Psoas muscle (tissue), 8 donors: ENCODE results near the gene TOLLIP. TPM values are rescaled to one million over a fixed set of nuclear protein-coding genes. Genes with fewer than 3 reads are reported as not detected.

ENCODE experiments used
- ATAC-seq, 4 donors: fragments of 200-7000 bp; cut with Tn5 transposase; one replicate each; pipeline ENCODE4 v1.9.1; 2020; ENCODE audit warnings: moderate library complexity in 3 of 4, mild to moderate bottlenecking in 2 of 4
- DNase-seq, 2 donors: peaks; one replicate each; pipeline ENCODE4 v3.0.0-alpha.2; 2020
- H3K27ac ChIP-seq: fragments of 200-600 bp; one replicate; pipeline ENCODE4 v1.8.0; 2022
- H3K27me3 ChIP-seq, 3 donors: fragments of 200-600 bp in 1 of 3; one replicate each; pipeline versions ENCODE4 v1.6.1 to v1.8.0; 2013 to 2022; ENCODE audit warnings: low read length in 2 of 3, mild to moderate bottlenecking in 2 of 3, moderate library complexity in 1 of 3; ENCODE audit not compliant: insufficient read depth in 3 of 3
- H3K36me3 ChIP-seq, 2 donors: fragments of 200-600 bp in 1 of 2; one replicate each; pipeline versions ENCODE4 v1.6.1 to v1.8.0; 2013 to 2022; ENCODE audit warnings: low read depth in 1 of 2, mild to moderate bottlenecking in 1 of 2, moderate library complexity in 1 of 2; ENCODE audit not compliant: insufficient read depth in 1 of 2
- H3K4me1 ChIP-seq: fragments of 200-600 bp; one replicate; pipeline ENCODE4 v1.8.0; 2022
- H3K4me3 ChIP-seq: fragments of 200-600 bp; one replicate; pipeline ENCODE4 v1.8.0; 2022; ENCODE audit warnings: mild to moderate bottlenecking
- H3K9me3 ChIP-seq: fragments of 200-600 bp; one replicate; pipeline ENCODE4 v1.8.0; 2022
- CTCF ChIP-seq: fragments of 200-600 bp; IDR thresholded peaks from one replicate; pipeline ENCODE4 v1.8.0; 2022; ENCODE audit warnings: antibody characterized with exemption
- WGBS, 3 donors: extraction: QIAGEN DNeasy Blood & Tissue Kit; methylation state at CpG; one replicate each; pipeline versions ENCODE4 v1.1.6 to v1.1.7; 2013; 5-methylcytosine and 5-hydroxymethylcytosine counted together
- intact Hi-C, 2 donors: fragments of 100-400 bp; cut with DNase I; formaldehyde crosslinking; loops; one replicate each; pipeline versions ENCODE4 v1.11.0 to v1.14.2; 2022
- polyA plus RNA-seq, 3 donors: library from polyadenylated mRNA; stranded (reverse); fragments of 200-250 nt; gene quantifications; one replicate each; pipeline ENCODE4 v1.2.3, GENCODE V29; 2013
- total RNA-seq, 4 donors: library from RNA; stranded (reverse); fragmentation: NEBNext Ultra II Directional in 2 of 4; extraction: Animal tissue kit (Norgen Biotek cat#: 25700) in 2 of 4; gene quantifications; one replicate each; pipeline versions ENCODE4 v1.2.1 to v1.2.4, GENCODE V29; 2021 to 2023
- donor health status: healthy with polysubstance abuse.
- donor health status: DM: no; HTN: no; CAD: no; lungs with moderate emphysema.
- donor health status: Bipolar disorder and iron deficiency.
- donor health status: healthy.
- donor health status: DM: yes; HTN: yes; CAD: no.
- donor health status: DM: no; HTN: no; CAD: no.
- donor health status: DM: no; HTN: no; CAD: no.
- donor health status: DM: yes; HTN: yes; CAD: no.

TOLLIP gene
- total and polyA plus RNA-seq, 7 donors: 33.5 to 74.6 (median 56.4) TPM

- no peaks in the 10 kb centered on the region for H3K4me1 ChIP-seq
- TF ChIP-seq CTCF: no peak
- intact Hi-C loops: no loop called here
- DNase-seq (peak; percentile 9 to 45), ATAC-seq (no peak)
- H3K4me3 ChIP-seq: no peak overlapping the region
- no peak overlapping the region for H3K27ac ChIP-seq
- no peaks in the 10 kb centered on the region for H3K36me3 ChIP-seq
- WGBS, 3 donors: 30 to 38% (median 38%) methylated on average over 20 to 22 of the region's 22 CpGs
- H3K27me3 ChIP-seq: peaks cover 0 to 44% (median 9%) of the 10 kb centered on the region in 3 donors
- no peaks in the 10 kb centered on the region for H3K9me3 ChIP-seq
These were observed 77.9 kb downstream of the TOLLIP start for GRCh38 chr11:1231396-1232020.

GRCh38 chr11:1230456-1231395, 78.7 kb downstream of the TOLLIP start:
- Histone ChIP-seq H3K27ac (no peak overlapping the region), H3K36me3 (no peaks in the 10 kb centered on the region), H3K9me3 (no peaks in the 10 kb centered on the region), H3K4me3 (no peak overlapping the region), H3K27me3 (peaks cover 0 to 49% (median 9%) of the 10 kb centered on the region in 3 donors), H3K4me1 (no peaks in the 10 kb centered on the region)
- DNase-seq: peak; percentile 15 to 48
- intact Hi-C loops: no loop called here
- no peak for ATAC-seq
- no peak for TF ChIP-seq CTCF
- 68 to 70% (median 70%) methylated on average over 37 to 45 of the region's 45 CpGs for WGBS, 3 donors

GRCh38 chr11:1230121-1230455, 79.3 kb downstream of the TOLLIP start:
- intact Hi-C loops: no loop called here
- Histone ChIP-seq H3K27ac (no peak overlapping the region), H3K9me3 (no peaks in the 10 kb centered on the region), H3K27me3 (peaks cover 0 to 52% (median 6%) of the 10 kb centered on the region in 3 donors), H3K4me3 (no peak overlapping the region), H3K4me1 (no peaks in the 10 kb centered on the region), H3K36me3 (no peaks in the 10 kb centered on the region)
- 76 to 84% (median 77%) methylated on average over 5 of the region's 5 CpGs for WGBS, 3 donors
- TF ChIP-seq CTCF: no peak
- peak; percentile 2 to 14 for DNase-seq
- no peak for ATAC-seq

- no peaks in the 10 kb centered on the region for H3K9me3 ChIP-seq
- no peaks in the 10 kb centered on the region for H3K4me1 ChIP-seq
- ATAC-seq: no peak
- H3K36me3 ChIP-seq: no peaks in the 10 kb centered on the region
- H3K4me3 ChIP-seq: no peak overlapping the region
- WGBS, 3 donors: 60 to 74% (median 71%) methylated on average over 26 to 27 of the region's 27 CpGs
- H3K27me3 ChIP-seq: peaks cover 0 to 57% (median 6%) of the 10 kb centered on the region in 3 donors
- no peak overlapping the region for H3K27ac ChIP-seq
- intact Hi-C loops: no loop called here
- no peak for TF ChIP-seq CTCF
- DNase-seq: peak; percentile 7 to 23
These were observed 79.8 kb downstream of the TOLLIP start for GRCh38 chr11:1229471-1230120.
